Heart right ventricle (tissue), 16 donors: ENCODE measurements around the gene PRLR. TPM values are rescaled to one million over a fixed set of nuclear protein-coding genes. Genes with fewer than 3 reads are reported as not detected.

Source experiments
- ATAC-seq, 8 donors: fragments of 200-7000 bp; cut with Tn5 transposase; one replicate each; pipeline ENCODE4 v1.9.1; 2020; ENCODE audit warnings: mild to moderate bottlenecking in 8 of 8, moderate library complexity in 8 of 8, moderate number of reproducible peaks in 1 of 8
- DNase-seq, 2 donors: peaks; one replicate each; pipeline ENCODE4 v3.0.0-alpha.2; 2020
- H3K27ac ChIP-seq, 10 donors: fragments of 200-600 bp; sonication (generic) in 2 of 10; one replicate each; pipeline versions ENCODE4 v1.5.0 to v1.8.0; 2020 to 2022; ENCODE audit warnings: mild to moderate bottlenecking in 3 of 10
- H3K27me3 ChIP-seq, 7 donors: fragments of 200-600 bp; one replicate each; pipeline ENCODE4 v1.8.0; 2021 to 2022; ENCODE audit warnings: mild to moderate bottlenecking in 2 of 7
- H3K36me3 ChIP-seq, 9 donors: fragments of 200-600 bp; sonication (generic) in 1 of 9; one replicate each; pipeline versions ENCODE4 v1.5.0 to v1.8.0; 2020 to 2022; ENCODE audit warnings: mild to moderate bottlenecking in 2 of 9
- H3K4me1 ChIP-seq, 9 donors: fragments of 200-600 bp; sonication (generic) in 1 of 9; one replicate each; pipeline versions ENCODE4 v1.5.0 to v1.8.0; 2020 to 2022; ENCODE audit warnings: mild to moderate bottlenecking in 4 of 9
- H3K4me3 ChIP-seq, 10 donors: fragments of 200-600 bp; sonication (generic) in 2 of 10; one replicate each; pipeline versions ENCODE4 v1.5.0 to v1.8.0; 2020 to 2022; ENCODE audit warnings: mild to moderate bottlenecking in 7 of 10, moderate library complexity in 2 of 10
- H3K9me3 ChIP-seq, 11 donors: fragments of 200-600 bp in 10 of 11; sonication (generic) in 2 of 11; one replicate each; pipeline versions ENCODE4 v1.5.0 to v1.8.0; 2013 to 2022; ENCODE audit warnings: mild to moderate bottlenecking in 2 of 11, control low read depth in 1 of 11, moderate library complexity in 1 of 11
- whole genome bisulfite sequencing, 2 donors: extraction: QIAGEN DNeasy Blood & Tissue Kit; methylation state at CpG; one replicate each; pipeline ENCODE4 v1.1.7; 2013; ENCODE audit warnings: inconsistent platforms in 1 of 2; 5-methylcytosine and 5-hydroxymethylcytosine counted together
- intact Hi-C, 10 donors: fragments of 100-400 bp; cut with DNase I; formaldehyde crosslinking; loops; one replicate each; pipeline versions ENCODE4 v1.11.1 to v1.14.2; 2022
- polyA plus RNA-seq, 2 donors: library from polyadenylated mRNA; stranded (reverse); fragments of 200-250 nt; gene quantifications; one replicate each; pipeline ENCODE4 v1.2.3, GENCODE V29; 2013
- total RNA-seq, 10 donors: library from RNA; stranded (reverse); fragmentation: NEBNext Ultra II Directional in 3 of 10; extraction: Animal tissue kit (Norgen Biotek cat#: 25700) in 3 of 10; gene quantifications; one replicate each; pipeline versions ENCODE4 v1.2.1 to v1.2.4, GENCODE V29; 2021 to 2023
- TF ChIP-seq, protein P1 (sequence below), 9 donors: fragments of 200-600 bp; sonication (generic) in 2 of 9; IDR thresholded peaks; one replicate each; pipeline versions ENCODE4 v1.5.0 to v1.8.0; 2021 to 2022; ENCODE audit warnings: antibody characterized with exemption in 9 of 9, mild to moderate bottlenecking in 5 of 9, moderate library complexity in 1 of 9
- donor health status: Arrhythmogenic right ventricular cardiomyopathy.
- donor health status: ischemic (EF 13 %, LVEDD 7.1; RV severe dilation, severe dysfunction).
- donor health status: healthy with polysubstance abuse.
- donor health status: DM: no; HTN: yes; CAD: no.
- donor health status: DM: no; HTN: no; CAD: no.
- donor health status: ischemic (EF 25% LVEDD 6.9; RV normal size, moderate dysfunction).
- donor health status: ischemic (EF 25% LVEDD 5.7; RV mildly dilated, moderate dysfunction).
- donor health status: healthy.
- donor health status: DM: yes; HTN: yes; CAD: no.
- donor health status: Ischemic cardiomyopathy.
- donor health status: ischemic (EF 35%, LVEDD 5.7; RV mildly dilated, moderate dysfunction).
- donor health status: nonischemic (EF 11% LVEDD 7.7; RV severe dilation, severe dysfunction).
- donor health status: DM: yes; HTN: yes; CAD: no.
- donor health status: PGD.
- donor health status: ischemic (EF 29% LVEDD 5.4; RV normal size, mild dysfunction).
- donor health status: nonischemic (EF 23%, LVEDD 6.1; RV moderate dilation, normal function).

PRLR gene
- total and polyA plus RNA-seq, 12 donors = 0.04 to 1.3 (median 0.47) TPM

DNA sequence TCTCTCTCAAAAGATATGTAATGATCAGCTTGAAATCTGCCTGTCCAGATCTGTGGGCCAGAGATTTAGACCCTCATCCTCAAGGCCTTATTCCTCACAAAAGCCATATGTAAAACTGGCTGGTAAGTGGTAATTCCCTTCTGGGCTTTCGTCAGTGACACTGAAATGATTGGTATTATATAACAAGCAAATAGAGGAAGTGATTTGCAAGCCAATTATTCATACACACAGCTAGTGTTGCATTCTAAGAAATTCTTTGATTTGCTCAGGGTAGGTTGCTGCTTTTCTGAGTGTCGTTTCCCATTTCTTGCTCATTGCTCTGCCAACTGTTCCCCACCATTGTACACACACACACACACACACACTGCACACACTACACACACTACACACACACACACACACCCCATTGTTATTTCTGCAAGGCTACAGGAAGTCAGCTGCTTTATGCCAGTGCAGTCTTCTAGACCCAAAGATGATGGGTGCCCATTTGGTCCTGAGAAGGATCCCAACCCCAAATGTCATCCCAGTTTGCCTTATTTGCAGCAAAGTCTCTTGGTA is 76.8 kb downstream of the PRLR start:
- TF ChIP-seq, protein P1, sequence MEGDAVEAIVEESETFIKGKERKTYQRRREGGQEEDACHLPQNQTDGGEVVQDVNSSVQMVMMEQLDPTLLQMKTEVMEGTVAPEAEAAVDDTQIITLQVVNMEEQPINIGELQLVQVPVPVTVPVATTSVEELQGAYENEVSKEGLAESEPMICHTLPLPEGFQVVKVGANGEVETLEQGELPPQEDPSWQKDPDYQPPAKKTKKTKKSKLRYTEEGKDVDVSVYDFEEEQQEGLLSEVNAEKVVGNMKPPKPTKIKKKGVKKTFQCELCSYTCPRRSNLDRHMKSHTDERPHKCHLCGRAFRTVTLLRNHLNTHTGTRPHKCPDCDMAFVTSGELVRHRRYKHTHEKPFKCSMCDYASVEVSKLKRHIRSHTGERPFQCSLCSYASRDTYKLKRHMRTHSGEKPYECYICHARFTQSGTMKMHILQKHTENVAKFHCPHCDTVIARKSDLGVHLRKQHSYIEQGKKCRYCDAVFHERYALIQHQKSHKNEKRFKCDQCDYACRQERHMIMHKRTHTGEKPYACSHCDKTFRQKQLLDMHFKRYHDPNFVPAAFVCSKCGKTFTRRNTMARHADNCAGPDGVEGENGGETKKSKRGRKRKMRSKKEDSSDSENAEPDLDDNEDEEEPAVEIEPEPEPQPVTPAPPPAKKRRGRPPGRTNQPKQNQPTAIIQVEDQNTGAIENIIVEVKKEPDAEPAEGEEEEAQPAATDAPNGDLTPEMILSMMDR (IDR thresholded peaks at IDR 0.05) = no peak
- Histone ChIP-seq H3K27me3 (no peaks in the 10 kb centered on the region), H3K4me1 (peaks cover 0 to under 1% (median 0%) of the 10 kb centered on the region in 9 donors), H3K27ac (no peak overlapping the region), H3K36me3 (no peaks in the 10 kb centered on the region), H3K9me3 (no peaks in the 10 kb centered on the region), H3K4me3 (no peak overlapping the region)
- intact Hi-C loops = no loop called here
- no peak for ATAC-seq
- DNase-seq = no peak
- 77 to 87% methylated on average over 2 of the region's 2 CpGs for WGBS, 2 donors

DNA sequence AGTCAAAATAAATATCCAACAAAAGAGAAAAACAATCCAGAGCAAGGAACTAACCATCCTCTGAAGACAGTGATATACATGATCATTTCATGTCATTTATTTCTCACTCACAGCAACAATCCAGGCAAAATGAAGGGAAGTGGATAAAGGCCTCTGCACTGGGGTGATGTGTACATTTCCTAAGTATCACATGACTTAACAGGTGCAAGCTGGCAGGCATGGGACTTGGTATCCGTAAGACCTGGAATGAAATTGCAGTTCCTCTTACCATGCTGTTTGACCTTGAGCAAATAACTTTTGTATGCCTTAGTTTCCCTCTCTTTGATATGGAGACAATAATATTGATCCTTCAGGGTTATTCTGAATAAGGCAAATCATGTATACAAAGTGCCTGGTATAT is 77.6 kb downstream of the PRLR start:
- Histone ChIP-seq H3K36me3 (no peaks in the 10 kb centered on the region), H3K27ac (no peak overlapping the region), H3K27me3 (no peaks in the 10 kb centered on the region), H3K9me3 (no peaks in the 10 kb centered on the region), H3K4me1 (no peaks in the 10 kb centered on the region), H3K4me3 (no peak overlapping the region)
- TF ChIP-seq, protein P1 (IDR thresholded peaks at IDR 0.05) = no peak
- ATAC-seq (no peak), DNase-seq (no peak)
- intact Hi-C loops = no loop called here
- 91% methylated on average over 1 of the region's 1 CpG for WGBS, 2 donors

- 74 to 75% methylated on average over 1 of the region's 1 CpG for WGBS, 2 donors
- Histone ChIP-seq H3K27ac (no peak overlapping the region), H3K9me3 (no peaks in the 10 kb centered on the region), H3K4me3 (no peak overlapping the region), H3K27me3 (no peaks in the 10 kb centered on the region), H3K36me3 (no peaks in the 10 kb centered on the region), H3K4me1 (no peaks in the 10 kb centered on the region)
- peak in 1 of 8 donors; percentile 44 for ATAC-seq
- no peak for DNase-seq
- TF ChIP-seq, protein P1 (IDR thresholded peaks at IDR 0.05) = no peak
- intact Hi-C loops = no loop called here
Observed at GRCh38 chr5:35151146-35151920, 79.0 kb downstream of the PRLR start.

DNA sequence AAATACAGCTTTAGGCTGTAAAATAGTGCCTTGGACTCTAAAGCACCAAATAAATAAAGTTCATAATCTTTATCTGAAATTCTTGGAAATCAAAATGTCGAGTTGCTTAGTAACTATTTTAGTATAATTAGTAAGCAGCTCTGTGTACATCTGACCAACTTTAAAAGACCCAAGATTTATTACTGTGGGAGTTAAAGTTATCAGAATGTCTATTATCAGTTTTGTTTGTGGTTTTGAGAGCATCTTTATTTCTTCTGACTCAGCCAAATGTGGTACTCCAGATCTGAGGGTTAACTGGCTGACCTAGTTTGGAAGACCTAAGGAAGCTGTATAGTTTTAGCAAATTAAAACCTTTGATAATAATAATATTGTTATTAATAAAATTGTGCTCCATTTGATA is 81.2 kb downstream of the PRLR start:
- DNase-seq (no peak), ATAC-seq (no peak)
- Histone ChIP-seq H3K4me3 (no peak overlapping the region), H3K36me3 (no peaks in the 10 kb centered on the region), H3K9me3 (no peaks in the 10 kb centered on the region), H3K27ac (no peak overlapping the region), H3K27me3 (no peaks in the 10 kb centered on the region), H3K4me1 (no peaks in the 10 kb centered on the region)
- intact Hi-C loops = no loop called here
- WGBS, 2 donors = 36 to 57% methylated on average over 1 of the region's 1 CpG
- TF ChIP-seq, protein P1 (IDR thresholded peaks at IDR 0.05) = no peak
